ENCODE measurements around the gene POLR3E. TPM values are rescaled to one million over a fixed set of nuclear protein-coding genes. Genes with fewer than 3 reads are reported as not detected.

The POLR3E gene
- total RNA-seq, 2 experiments from 2014 or later, result 74.5 to 107 TPM

GRCh38 chr16:22323959-22324786, 27.0 kb downstream of the POLR3E start:
- Histone ChIP-seq H3K9me2 (ENCODE audit: insufficient read depth, low read length) (no peaks in the 10 kb centered on the region), H3K4me3 (ENCODE audit: low read depth, low read length, poor library complexity, severe bottlenecking) (no peak overlapping the region), H4K20me1 (ENCODE audit: insufficient read depth, low read length) (0 out of 2 replicates have a peak, but pooled peaks cover 3% of the 10 kb centered on the region), H3K4me2 (ENCODE audit: low read length) (no peak overlapping the region), H2AFZ (ENCODE audit: low read length) (no peak overlapping the region), H3K79me2 (ENCODE audit: insufficient read depth, low read depth, low read length) (no peaks in the 10 kb centered on the region), H3K4me1 (ENCODE audit: insufficient read depth, low read length, poor library complexity, severe bottlenecking) (no peaks in the 10 kb centered on the region), H3K36me3 (ENCODE audit: insufficient read depth, low read length) (peaks cover 97% of the 10 kb centered on the region), H3K27ac (ENCODE audit: low read depth, low read length, poor library complexity, severe bottlenecking) (no peak overlapping the region), H3K9me3 (ENCODE audit: low read length) (no peaks in the 10 kb centered on the region)
- intact Hi-C loops (cut with micrococcal nuclease; ENCODE audit: unreplicated experiment), result loop anchor here (5.0 kb wide), 1 partner anchor 1167 kb away; the partner anchor contains the start of gene LDAF1
- POLR2A ChIA-PET, result no interaction called here
- CTCF ChIA-PET (ENCODE audit: unreplicated experiment), result no interaction called here
- no peak for DNase-seq (ENCODE audit: low spot score)
- TF ChIP-seq CTCF (conservative IDR thresholded peaks at IDR 0.05; ENCODE audit: low read length) (no peak), EZH2phosphoT487 (IDR thresholded peaks at IDR 0.05; ENCODE audit: borderline replicate concordance, low read depth, low read length) (no peak)
- BruUV-seq (replicated peaks), result no TSS peak

- H3K4me2 ChIP-seq (ENCODE audit: low read length), result no peak overlapping the region
- H3K27ac ChIP-seq (ENCODE audit: low read depth, low read length, poor library complexity, severe bottlenecking), result no peak overlapping the region
- ChIA-PET CTCF (ENCODE audit: unreplicated experiment) (interaction anchor here (0.6 kb wide), 1 partner anchor 20 kb away, joined by 4 read pairs; no protein-coding TSS in a partner anchor), POLR2A (no interaction called here)
- intact Hi-C loops (cut with micrococcal nuclease; ENCODE audit: unreplicated experiment), result loop anchor here (5.0 kb wide), 1 partner anchor 1168 kb away; the partner anchor contains the start of gene LDAF1
- H3K9me2 ChIP-seq (ENCODE audit: insufficient read depth, low read length), result no peaks in the 10 kb centered on the region
- H3K4me1 ChIP-seq (ENCODE audit: insufficient read depth, low read length, poor library complexity, severe bottlenecking), result no peaks in the 10 kb centered on the region
- H4K20me1 ChIP-seq (ENCODE audit: insufficient read depth, low read length), result 0 out of 2 replicates have a peak, but pooled peaks cover 3% of the 10 kb centered on the region
- H3K36me3 ChIP-seq (ENCODE audit: insufficient read depth, low read length), result peaks cover 98% of the 10 kb centered on the region
- no peak overlapping the region for H3K4me3 ChIP-seq (ENCODE audit: low read depth, low read length, poor library complexity, severe bottlenecking)
- TF ChIP-seq CTCF (conservative IDR thresholded peaks at IDR 0.05; ENCODE audit: low read length), result no peak
- TF ChIP-seq EZH2phosphoT487 (IDR thresholded peaks at IDR 0.05; ENCODE audit: borderline replicate concordance, low read depth, low read length), result no peak
- DNase-seq (ENCODE audit: low spot score), result no peak
- no peaks in the 10 kb centered on the region for H3K79me2 ChIP-seq (ENCODE audit: insufficient read depth, low read depth, low read length)
- no TSS peak for BruUV-seq (replicated peaks)
- H2AFZ ChIP-seq (ENCODE audit: low read length), result no peak overlapping the region
- H3K9me3 ChIP-seq (ENCODE audit: low read length), result no peaks in the 10 kb centered on the region
These were observed 27.8 kb downstream of the POLR3E start for GRCh38 chr16:22324787-22325597.

Data from OCI-LY7 (cell line).